SK-N-SH treated with all-trans-retinoic acid at 6 μM for 48 hours (cell line): ENCODE measurements around the gene ARID1B.

Source experiments
- ATAC-seq: fragments of 200-7000 bp; cut with Tn5 transposase; 3 replicates; pipeline ENCODE4 v1.9.1; 2020; ENCODE audit warnings: mild to moderate bottlenecking, moderate library complexity
- ARNTL ChIP-seq: fragments of 450-650 bp; formaldehyde crosslinking; IDR thresholded peaks from 2 replicates; pipeline ENCODE4 v1.5.0; 2020; ENCODE audit warnings: low read depth, mild to moderate bottlenecking, moderate library complexity, borderline replicate concordance
- BACH2 ChIP-seq: fragments of 250-450 bp; sonication (Bioruptor Pico); IDR thresholded peaks from 2 replicates; pipeline ENCODE4 v1.9.0; 2021; ENCODE audit warnings: mild to moderate bottlenecking, borderline replicate concordance
- CSDC2 ChIP-seq: fragments of 250-450 bp; sonication (Bioruptor Pico); IDR thresholded peaks from 2 replicates; pipeline ENCODE4 v1.5.0; 2020; ENCODE audit warnings: mild to moderate bottlenecking, moderate library complexity
- GLIS3 ChIP-seq: fragments of 250-450 bp; sonication (Bioruptor Pico); IDR thresholded peaks from 2 replicates; pipeline ENCODE4 v1.5.0; 2020; ENCODE audit warnings: mild to moderate bottlenecking, moderate library complexity
- ISL1 ChIP-seq: fragments of 250-450 bp; sonication (Bioruptor Pico); IDR thresholded peaks from 2 replicates; pipeline ENCODE4 v2.1.2; 2022; ENCODE audit warnings: mild to moderate bottlenecking, moderate library complexity
- OSR1 ChIP-seq: fragments of 250-450 bp; sonication (Bioruptor Pico); IDR thresholded peaks from 2 replicates; pipeline ENCODE4 v1.8.0; 2022; ENCODE audit warnings: moderate library complexity, mild to moderate bottlenecking, inconsistent platforms
- POU6F1 ChIP-seq: fragments of 250-450 bp; sonication (Bioruptor Pico); IDR thresholded peaks from 2 replicates; pipeline ENCODE4 v1.8.0; 2021; ENCODE audit warnings: low read depth, mild to moderate bottlenecking, moderate library complexity, borderline replicate concordance
- PPARA ChIP-seq: fragments of 250-450 bp; sonication (Bioruptor Pico); IDR thresholded peaks from 2 replicates; pipeline ENCODE4 v1.5.0; 2020; ENCODE audit warnings: mild to moderate bottlenecking, borderline replicate concordance
- RARB ChIP-seq: fragments of 250-450 bp; sonication (Bioruptor Pico); IDR thresholded peaks from 2 replicates; pipeline ENCODE4 v1.8.0; 2021; ENCODE audit warnings: mild to moderate bottlenecking, moderate library complexity
- SNAI2 ChIP-seq: fragments of 250-450 bp; sonication (Bioruptor Pico); IDR thresholded peaks from 2 replicates; pipeline ENCODE4 v1.5.0; 2020; ENCODE audit warnings: mild to moderate bottlenecking, moderate library complexity
- TCF4 ChIP-seq: fragments of 250-450 bp; sonication (Bioruptor Pico); IDR thresholded peaks from 2 replicates; pipeline ENCODE4 v1.8.0; 2021; ENCODE audit warnings: mild to moderate bottlenecking, moderate library complexity, borderline replicate concordance
- ZC3H10 ChIP-seq: fragments of 250-450 bp; sonication (Bioruptor Pico); IDR thresholded peaks from 2 replicates; pipeline ENCODE4 v1.5.1; 2021; ENCODE audit warnings: mild to moderate bottlenecking, moderate library complexity
- ZFP3 ChIP-seq: fragments of 250-450 bp; sonication (Bioruptor Pico); IDR thresholded peaks from 2 replicates; pipeline ENCODE4 v1.5.0; 2020; ENCODE audit warnings: mild to moderate bottlenecking, moderate library complexity
- ZFP30 ChIP-seq: fragments of 450-650 bp; formaldehyde crosslinking; IDR thresholded peaks from 2 replicates; pipeline ENCODE4 v1.5.0; 2022; ENCODE audit warnings: mild to moderate bottlenecking, moderate library complexity
- ZNF70 ChIP-seq: fragments of 450-650 bp; formaldehyde crosslinking; IDR thresholded peaks from 2 replicates; pipeline ENCODE4 v1.5.0; 2020; ENCODE audit warnings: mild to moderate bottlenecking, moderate library complexity
- ZNF8 ChIP-seq: fragments of 450-650 bp; formaldehyde crosslinking; IDR thresholded peaks from 2 replicates; pipeline ENCODE4 v1.5.0; 2020; ENCODE audit warnings: mild to moderate bottlenecking, moderate library complexity
- TF ChIP-seq, protein P1 (sequence below): fragments of 250-450 bp; sonication (Bioruptor Pico); IDR thresholded peaks from 2 replicates; pipeline ENCODE4 v1.5.1; 2020; ENCODE audit warnings: low read depth, mild to moderate bottlenecking, moderate library complexity
- TF ChIP-seq, protein P2 (sequence below): fragments of 250-450 bp; sonication (Bioruptor Pico); IDR thresholded peaks from 2 replicates; pipeline ENCODE4 v1.5.1; 2021; ENCODE audit warnings: mild to moderate bottlenecking, moderate library complexity
- TF ChIP-seq, protein P3 (sequence below): fragments of 250-450 bp; sonication (Bioruptor Pico); IDR thresholded peaks from 2 replicates; pipeline ENCODE4 v1.8.0; 2020; ENCODE audit warnings: mild to moderate bottlenecking, moderate library complexity, borderline replicate concordance

The ARID1B gene

GRCh38 chr6:156859686-156860085 lies 82.5 kb downstream of the ARID1B start:
- no peak for ATAC-seq
- TF ChIP-seq ZNF8 (CRISPR knock-in tag) (no peak), ARNTL (CRISPR knock-in tag) (no peak), PPARA (CRISPR knock-in tag) (no peak), TCF4 (CRISPR knock-in tag) (no peak), SNAI2 (no peak), ISL1 (CRISPR knock-in tag) (no peak), GLIS3 (no peak), POU6F1 (CRISPR knock-in tag) (no peak), RARB (CRISPR knock-in tag) (no peak), OSR1 (no peak), ZC3H10 (CRISPR knock-in tag) (no peak), CSDC2 (no peak), ZNF70 (CRISPR knock-in tag) (no peak)
- TF ChIP-seq, protein P1, sequence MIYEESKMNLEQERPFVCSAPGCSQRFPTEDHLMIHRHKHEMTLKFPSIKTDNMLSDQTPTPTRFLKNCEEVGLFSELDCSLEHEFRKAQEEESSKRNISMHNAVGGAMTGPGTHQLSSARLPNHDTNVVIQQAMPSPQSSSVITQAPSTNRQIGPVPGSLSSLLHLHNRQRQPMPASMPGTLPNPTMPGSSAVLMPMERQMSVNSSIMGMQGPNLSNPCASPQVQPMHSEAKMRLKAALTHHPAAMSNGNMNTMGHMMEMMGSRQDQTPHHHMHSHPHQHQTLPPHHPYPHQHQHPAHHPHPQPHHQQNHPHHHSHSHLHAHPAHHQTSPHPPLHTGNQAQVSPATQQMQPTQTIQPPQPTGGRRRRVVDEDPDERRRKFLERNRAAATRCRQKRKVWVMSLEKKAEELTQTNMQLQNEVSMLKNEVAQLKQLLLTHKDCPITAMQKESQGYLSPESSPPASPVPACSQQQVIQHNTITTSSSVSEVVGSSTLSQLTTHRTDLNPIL (CRISPR knock-in tag), result no peak
- TF ChIP-seq, protein P2, sequence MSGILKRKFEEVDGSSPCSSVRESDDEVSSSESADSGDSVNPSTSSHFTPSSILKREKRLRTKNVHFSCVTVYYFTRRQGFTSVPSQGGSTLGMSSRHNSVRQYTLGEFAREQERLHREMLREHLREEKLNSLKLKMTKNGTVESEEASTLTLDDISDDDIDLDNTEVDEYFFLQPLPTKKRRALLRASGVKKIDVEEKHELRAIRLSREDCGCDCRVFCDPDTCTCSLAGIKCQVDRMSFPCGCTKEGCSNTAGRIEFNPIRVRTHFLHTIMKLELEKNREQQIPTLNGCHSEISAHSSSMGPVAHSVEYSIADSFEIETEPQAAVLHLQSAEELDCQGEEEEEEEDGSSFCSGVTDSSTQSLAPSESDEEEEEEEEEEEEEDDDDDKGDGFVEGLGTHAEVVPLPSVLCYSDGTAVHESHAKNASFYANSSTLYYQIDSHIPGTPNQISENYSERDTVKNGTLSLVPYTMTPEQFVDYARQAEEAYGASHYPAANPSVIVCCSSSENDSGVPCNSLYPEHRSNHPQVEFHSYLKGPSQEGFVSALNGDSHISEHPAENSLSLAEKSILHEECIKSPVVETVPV (CRISPR knock-in tag), result no peak

- ATAC-seq, result no peak
- TF ChIP-seq POU6F1 (CRISPR knock-in tag), result no peak
- TF ChIP-seq BACH2, result no peak
- no peak for TF ChIP-seq PPARA (CRISPR knock-in tag)
- TF ChIP-seq ZNF8 (CRISPR knock-in tag), result no peak
- TF ChIP-seq, protein P2 (CRISPR knock-in tag), result no peak
- TF ChIP-seq RARB (CRISPR knock-in tag), result no peak
- no peak for TF ChIP-seq SNAI2
- TF ChIP-seq ARNTL (CRISPR knock-in tag), result no peak
- no peak for TF ChIP-seq ISL1 (CRISPR knock-in tag)
- TF ChIP-seq, protein P3, sequence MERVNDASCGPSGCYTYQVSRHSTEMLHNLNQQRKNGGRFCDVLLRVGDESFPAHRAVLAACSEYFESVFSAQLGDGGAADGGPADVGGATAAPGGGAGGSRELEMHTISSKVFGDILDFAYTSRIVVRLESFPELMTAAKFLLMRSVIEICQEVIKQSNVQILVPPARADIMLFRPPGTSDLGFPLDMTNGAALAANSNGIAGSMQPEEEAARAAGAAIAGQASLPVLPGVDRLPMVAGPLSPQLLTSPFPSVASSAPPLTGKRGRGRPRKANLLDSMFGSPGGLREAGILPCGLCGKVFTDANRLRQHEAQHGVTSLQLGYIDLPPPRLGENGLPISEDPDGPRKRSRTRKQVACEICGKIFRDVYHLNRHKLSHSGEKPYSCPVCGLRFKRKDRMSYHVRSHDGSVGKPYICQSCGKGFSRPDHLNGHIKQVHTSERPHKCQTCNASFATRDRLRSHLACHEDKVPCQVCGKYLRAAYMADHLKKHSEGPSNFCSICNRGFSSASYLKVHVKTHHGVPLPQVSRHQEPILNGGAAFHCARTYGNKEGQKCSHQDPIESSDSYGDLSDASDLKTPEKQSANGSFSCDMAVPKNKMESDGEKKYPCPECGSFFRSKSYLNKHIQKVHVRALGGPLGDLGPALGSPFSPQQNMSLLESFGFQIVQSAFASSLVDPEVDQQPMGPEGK (CRISPR knock-in tag), result no peak
- no peak for TF ChIP-seq ZFP3 (CRISPR knock-in tag)
- TF ChIP-seq ZC3H10 (CRISPR knock-in tag), result no peak
- TF ChIP-seq, protein P1 (CRISPR knock-in tag), result no peak
Measured at GRCh38 chr6:156862711-156863110, 85.5 kb downstream of the ARID1B start.

DNA sequence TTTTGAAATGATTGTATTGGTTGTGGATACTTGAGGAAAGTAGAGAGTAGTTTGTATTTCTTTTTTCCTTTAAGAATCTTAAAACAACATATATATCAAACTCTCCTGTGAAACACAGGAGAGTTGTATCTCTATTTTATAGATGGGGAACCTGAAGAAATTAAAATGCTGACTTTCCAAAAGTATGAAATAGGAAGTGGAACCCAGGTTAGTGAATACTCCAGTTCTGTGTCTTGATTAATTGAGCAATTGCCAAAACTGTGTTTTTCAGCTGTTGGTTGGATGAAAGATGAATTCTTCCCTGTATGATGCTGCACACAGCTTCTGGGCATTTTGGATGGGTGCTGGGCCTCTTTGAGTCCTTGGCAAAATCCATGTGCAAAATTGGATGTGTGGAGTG lies 86.3 kb downstream of the ARID1B start:
- no peak for ATAC-seq
- TF ChIP-seq RARB (CRISPR knock-in tag), result no peak
- TF ChIP-seq PPARA (CRISPR knock-in tag), result no peak
- TF ChIP-seq, protein P2 (CRISPR knock-in tag), result no peak
- no peak for TF ChIP-seq OSR1
- TF ChIP-seq GLIS3, result no peak
- no peak for TF ChIP-seq CSDC2
- no peak for TF ChIP-seq ZFP3 (CRISPR knock-in tag)
- TF ChIP-seq ZFP30 (CRISPR knock-in tag), result no peak
- TF ChIP-seq TCF4 (CRISPR knock-in tag), result no peak
- TF ChIP-seq, protein P3 (CRISPR knock-in tag), result no peak
- no peak for TF ChIP-seq ISL1 (CRISPR knock-in tag)
- TF ChIP-seq POU6F1 (CRISPR knock-in tag), result no peak
